Naive thymus-derived CD8-positive, alpha-beta T cell (primary cell): ENCODE results near the gene P3R3URF. TPM values are rescaled to one million over a fixed set of nuclear protein-coding genes. Genes with fewer than 3 reads are reported as not detected.

Source experiments
- ATAC-seq, 2 donors: fragments of 150-1000 bp; cut with Tn5 transposase in 1 of 2; sonication (Bioruptor Pico), chemical (Tn5 transposase) in 1 of 2; 1 replicate in 1 of 2; 2 replicates in 1 of 2; pipeline ENCODE4 v1.10.0; 2021; ENCODE audit warnings: mild to moderate bottlenecking in 2 of 2, moderate library complexity in 2 of 2
- POLR2A ChIA-PET: fragments of 350-600 bp; sonication (Branson Sonifier 250); formaldehyde crosslinking; loops from one replicate; lab custom pipeline; 2021; ENCODE audit warnings: antibody characterized with exemption; lab: Charles Lee
- DNase-seq, 10 donors: peaks; one replicate each; pipeline versions ENCODE4 v3.0.0 to v3.0.0-alpha.2; 2020 to 2022
- H3K27ac Mint-ChIP-seq, 10 donors: one replicate each; pipeline ENCODE4 v1.8.0; 2020 to 2022; ENCODE audit warnings: mild to moderate bottlenecking in 10 of 10, mixed read lengths in 10 of 10, moderate library complexity in 4 of 10, inconsistent platforms in 1 of 10
- H3K27me3 Mint-ChIP-seq, 5 donors: one replicate each; pipeline ENCODE4 v1.8.0; 2021 to 2022; ENCODE audit warnings: mixed read lengths in 5 of 5
- H3K36me3 Mint-ChIP-seq, 3 donors: one replicate each; pipeline ENCODE4 v1.8.0; 2020 to 2022; ENCODE audit warnings: mixed read lengths in 3 of 3, mild to moderate bottlenecking in 2 of 3, inconsistent platforms in 1 of 3
- H3K4me1 Mint-ChIP-seq, 4 donors: one replicate each; pipeline ENCODE4 v1.8.0; 2021 to 2022; ENCODE audit warnings: mixed read lengths in 4 of 4
- H3K4me3 Mint-ChIP-seq, 10 donors: one replicate each; pipeline ENCODE4 v1.8.0; 2020 to 2022; ENCODE audit warnings: mild to moderate bottlenecking in 10 of 10, mixed read lengths in 10 of 10, moderate library complexity in 6 of 10, inconsistent platforms in 1 of 10
- H3K9me3 Mint-ChIP-seq, 9 donors: one replicate each; pipeline ENCODE4 v1.8.0; 2020 to 2022; ENCODE audit warnings: mixed read lengths in 9 of 9, mild to moderate bottlenecking in 3 of 9, inconsistent platforms in 1 of 9, moderate library complexity in 1 of 9
- polyA plus RNA-seq, 3 donors: library from polyadenylated mRNA; unstranded; fragments of 300-500 nt; fragmentation: Illumina TruSeq; gene quantifications; one replicate each; pipeline ENCODE4 v1.2.3, GENCODE V29; 2021
- total RNA-seq, 8 experiments: library from RNA in 2 of 8; stranded (reverse) in 2 of 8; gene quantifications; one replicate each; pipeline ENCODE4 v1.2.3 and lab custom pipeline; 2021 to 2026

Gene P3R3URF
- total and polyA plus RNA-seq, 5 experiments from 2014 or later, result not detected

GRCh38 chr1:46180082-46180616, 3.9 kb upstream of the P3R3URF start:
- no peak for ATAC-seq
- POLR2A ChIA-PET, result interaction anchor here (0.6 to 0.8 kb wide), 2 partner anchors 43 to 184 kb away, joined by 3 read pairs; no protein-coding TSS in a partner anchor
- Mint-ChIP-seq H3K36me3 (no peaks in the 10 kb centered on the region), H3K9me3 (no peaks in the 10 kb centered on the region), H3K4me1 (peaks cover 10 to 16% (median 14%) of the 10 kb centered on the region in 4 donors), H3K4me3 (no peak overlapping the region), H3K27ac (no peak overlapping the region), H3K27me3 (no peaks in the 10 kb centered on the region)
- DNase-seq, result no peak

GRCh38 chr1:46179138-46180081, 3.1 kb upstream of the P3R3URF start:
- POLR2A ChIA-PET, result no interaction called here
- no peaks in the 10 kb centered on the region for H3K9me3 Mint-ChIP-seq

GRCh38 chr1:46175243-46175642, 1.0 kb downstream of the P3R3URF start:
- Mint-ChIP-seq H3K9me3 (no peaks in the 10 kb centered on the region), H3K27ac (no peak overlapping the region), H3K4me1 (peaks cover 0 to 2% (median 0%) of the 10 kb centered on the region in 4 donors), H3K27me3 (peaks cover 0 to 9% (median 4%) of the 10 kb centered on the region in 5 donors), H3K36me3 (no peaks in the 10 kb centered on the region), H3K4me3 (no peak overlapping the region)
- ATAC-seq, result no peak
- POLR2A ChIA-PET, result no interaction called here
- DNase-seq, result no peak

More at GRCh38 chr1:46179138-46180081, 3.1 kb upstream of the P3R3URF start:
- Mint-ChIP-seq H3K27me3 (no peaks in the 10 kb centered on the region), H3K4me3 (no peak overlapping the region), H3K36me3 (no peaks in the 10 kb centered on the region), H3K27ac (no peak overlapping the region), H3K4me1 (peaks cover 5 to 8% (median 7%) of the 10 kb centered on the region in 4 donors)
- ATAC-seq, result peak; percentile 83 to 95
- DNase-seq, result peak; percentile 28 to 85 (median 62)

GRCh38 chr1:46174448-46175231, 1.6 kb downstream of the P3R3URF start, which contains the start of gene TSPAN1:
Gene TSPAN1, plus strand, starts transcription at chr1:46175087. Its CDS starts 6,021 bp downstream, at chr1:46181108.
- Mint-ChIP-seq H3K4me3 (no peak within 1 kb of the TSS), H3K9me3 (no peaks in the 10 kb centered on the region), H3K27ac (no peak within 1 kb of the TSS), H3K36me3 (no peaks in the 10 kb centered on the region), H3K4me1 (peaks cover 0 to 2% (median 0%) of the 10 kb centered on the region in 4 donors), H3K27me3 (peaks cover 0 to 9% (median 4%) of the 10 kb centered on the region in 5 donors)
- DNase-seq (no peak), ATAC-seq (no peak)
- POLR2A ChIA-PET, result no interaction called here

- no peaks in the 10 kb centered on the region for H3K36me3 Mint-ChIP-seq
- H3K4me1 Mint-ChIP-seq, result peaks cover 0 to 2% (median 0%) of the 10 kb centered on the region in 4 donors
- ATAC-seq, result no peak
- no peak overlapping the region for H3K4me3 Mint-ChIP-seq
- H3K27ac Mint-ChIP-seq, result peak overlapping the region in 1 of 10 donors; percentile 30
- no peak for DNase-seq
- no peaks in the 10 kb centered on the region for H3K9me3 Mint-ChIP-seq
- H3K27me3 Mint-ChIP-seq, result peaks cover 0 to 9% (median 4%) of the 10 kb centered on the region in 5 donors
- POLR2A ChIA-PET, result no interaction called here
These were observed 2.9 kb downstream of the P3R3URF start for GRCh38 chr1:46173361-46173856.

- H3K36me3 Mint-ChIP-seq, result no peaks in the 10 kb centered on the region
- no peaks in the 10 kb centered on the region for H3K9me3 Mint-ChIP-seq
- peak overlapping the region in 1 of 10 donors; percentile 54 for H3K27ac Mint-ChIP-seq
- peaks cover 3 to 8% (median 6%) of the 10 kb centered on the region in 4 donors for H3K4me1 Mint-ChIP-seq
- H3K4me3 Mint-ChIP-seq, result no peak overlapping the region
- ATAC-seq (no peak), DNase-seq (no peak)
- H3K27me3 Mint-ChIP-seq, result peaks cover 0 to 9% (median 4%) of the 10 kb centered on the region in 5 donors
- POLR2A ChIA-PET, result no interaction called here
These were observed 4.0 kb downstream of the P3R3URF start for GRCh38 chr1:46172321-46172720.

- H3K27ac Mint-ChIP-seq, result peak overlapping the region in 1 of 10 donors; percentile 43
- DNase-seq, result no peak
- POLR2A ChIA-PET, result no interaction called here
- peaks cover 0 to 9% (median 4%) of the 10 kb centered on the region in 5 donors for H3K27me3 Mint-ChIP-seq
- peaks cover 8 to 13% (median 11%) of the 10 kb centered on the region in 4 donors for H3K4me1 Mint-ChIP-seq
- H3K9me3 Mint-ChIP-seq, result no peaks in the 10 kb centered on the region
- H3K4me3 Mint-ChIP-seq, result no peak overlapping the region
- H3K36me3 Mint-ChIP-seq, result no peaks in the 10 kb centered on the region
- ATAC-seq, result no peak
These were observed 4.4 kb downstream of the P3R3URF start for GRCh38 chr1:46171871-46172270.

- ATAC-seq (no peak), DNase-seq (no peak)
- Mint-ChIP-seq H3K36me3 (no peaks in the 10 kb centered on the region), H3K9me3 (no peaks in the 10 kb centered on the region), H3K4me3 (no peak overlapping the region), H3K27me3 (peaks cover 0 to 9% (median 4%) of the 10 kb centered on the region in 5 donors), H3K27ac (peak overlapping the region in 1 of 10 donors; percentile 59), H3K4me1 (peaks cover 12 to 18% (median 16%) of the 10 kb centered on the region in 4 donors)
- POLR2A ChIA-PET, result no interaction called here
These were observed 4.9 kb downstream of the P3R3URF start for GRCh38 chr1:46171351-46171750.

- H3K9me3 Mint-ChIP-seq, result no peaks in the 10 kb centered on the region
- ATAC-seq, result no peak
These were observed 6.4 kb downstream of the P3R3URF start for GRCh38 chr1:46169811-46170454.

GRCh38 chr1:46168477-46168876, 7.8 kb downstream of the P3R3URF start:
- H3K9me3 Mint-ChIP-seq, result no peaks in the 10 kb centered on the region
- peak overlapping the region in 3 of 10 donors; percentile 90 to 91 (median 91) for H3K4me3 Mint-ChIP-seq
- ATAC-seq, result no peak
- peaks cover 0 to 9% (median 4%) of the 10 kb centered on the region in 5 donors for H3K27me3 Mint-ChIP-seq
- DNase-seq, result no peak
- H3K36me3 Mint-ChIP-seq, result no peaks in the 10 kb centered on the region
- H3K4me1 Mint-ChIP-seq, result peaks cover 17 to 25% (median 19%) of the 10 kb centered on the region in 4 donors
- POLR2A ChIA-PET, result no interaction called here
- H3K27ac Mint-ChIP-seq, result peak overlapping the region in 3 of 10 donors; percentile 22 to 92 (median 86)

More at GRCh38 chr1:46169811-46170454, 6.4 kb downstream of the P3R3URF start:
- H3K27me3 Mint-ChIP-seq, result peaks cover 0 to 9% (median 4%) of the 10 kb centered on the region in 5 donors
- no peak for DNase-seq
- peak overlapping the region in 1 of 10 donors; percentile 39 for H3K4me3 Mint-ChIP-seq
- peak overlapping the region in 1 of 10 donors; percentile 49 for H3K27ac Mint-ChIP-seq
- H3K4me1 Mint-ChIP-seq, result peaks cover 15 to 21% (median 19%) of the 10 kb centered on the region in 4 donors
- no peaks in the 10 kb centered on the region for H3K36me3 Mint-ChIP-seq
- POLR2A ChIA-PET, result interaction anchor here (0.5 kb wide), 1 partner anchor 490 kb away, joined by 5 read pairs; no protein-coding TSS in a partner anchor
